Astrocyte (in vitro differentiated cells and primary cell): ENCODE results near the gene ACY1. TPM values are rescaled to one million over a fixed set of nuclear protein-coding genes. Genes with fewer than 3 reads are reported as not detected.

Experiments used
- DNase-seq: peaks from one replicate; pipeline ENCODE4 v3.0.0-alpha.2; 2010; ENCODE audit warnings: low read depth
- FAIRE-seq: peaks from 2 replicates; lab custom pipeline; 2011; peaks lifted over from hg19 to GRCh38; lab: Jason Lieb, UNC
- H2AFZ ChIP-seq: 2 replicates; pipeline ENCODE4 v1.6.0; 2012; ENCODE audit warnings: low read depth, low read length, inconsistent platforms
- H3K27ac ChIP-seq: 2 replicates; pipeline ENCODE4 v1.5.1; 2011; ENCODE audit warnings: low read depth, low read length, inconsistent platforms
- H3K27me3 ChIP-seq: 2 replicates; pipeline ENCODE4 v1.6.0; 2011; ENCODE audit warnings: low read length, inconsistent platforms; ENCODE audit not compliant: insufficient read depth
- H3K36me3 ChIP-seq: 2 replicates; pipeline ENCODE4 v1.5.1; 2011; ENCODE audit warnings: low read length, inconsistent platforms; ENCODE audit not compliant: insufficient read depth
- H3K4me1 ChIP-seq: 2 replicates; pipeline ENCODE4 v1.5.1; 2011; ENCODE audit warnings: low read length, inconsistent platforms; ENCODE audit not compliant: insufficient read depth
- H3K4me2 ChIP-seq: 2 replicates; pipeline ENCODE4 v1.6.0; 2012; ENCODE audit warnings: low read length, inconsistent platforms
- H3K4me3 ChIP-seq: 2 replicates; pipeline ENCODE4 v1.5.1; 2011; ENCODE audit warnings: low read depth, mild to moderate bottlenecking, low read length, inconsistent platforms; ENCODE audit not compliant: insufficient read depth
- H3K79me2 ChIP-seq: 2 replicates; pipeline ENCODE4 v1.6.0; 2012; ENCODE audit warnings: mild to moderate bottlenecking, low read length, inconsistent platforms; ENCODE audit not compliant: insufficient read depth
- H3K9ac ChIP-seq: 2 replicates; pipeline ENCODE4 v1.6.0; 2012; ENCODE audit warnings: mild to moderate bottlenecking, low read length, inconsistent platforms
- H3K9me3 ChIP-seq: 2 replicates; pipeline ENCODE4 v1.5.1; 2012; ENCODE audit warnings: low read depth, mild to moderate bottlenecking, low read length, inconsistent platforms; ENCODE audit not compliant: insufficient read depth
- H4K20me1 ChIP-seq: 2 replicates; pipeline ENCODE4 v1.6.0; 2012; ENCODE audit warnings: low read length, inconsistent platforms; ENCODE audit not compliant: insufficient read depth
- H3K27ac Mint-ChIP-seq: one replicate; pipeline ENCODE4 v1.8.0; 2021; ENCODE audit warnings: mild to moderate bottlenecking, mixed read lengths; ENCODE audit not compliant: unreplicated experiment
- H3K27me3 Mint-ChIP-seq: one replicate; pipeline ENCODE4 v1.8.0; 2021; ENCODE audit warnings: low read depth, mixed read lengths; ENCODE audit not compliant: unreplicated experiment
- H3K36me3 Mint-ChIP-seq: one replicate; pipeline ENCODE4 v1.8.0; 2021; ENCODE audit warnings: low read depth, mixed read lengths; ENCODE audit not compliant: unreplicated experiment
- H3K4me1 Mint-ChIP-seq: one replicate; pipeline ENCODE4 v1.8.0; 2021; ENCODE audit warnings: low read depth, mixed read lengths; ENCODE audit not compliant: unreplicated experiment
- H3K4me3 Mint-ChIP-seq: one replicate; pipeline ENCODE4 v1.8.0; 2021; ENCODE audit warnings: mild to moderate bottlenecking, moderate library complexity, mixed read lengths; ENCODE audit not compliant: unreplicated experiment
- H3K9me3 Mint-ChIP-seq: one replicate; pipeline ENCODE4 v1.8.0; 2021; ENCODE audit warnings: mild to moderate bottlenecking, mixed read lengths; ENCODE audit not compliant: unreplicated experiment
- CTCF ChIP-seq: IDR thresholded peaks from 2 replicates; pipeline ENCODE4 v1.5.1; 2011; ENCODE audit warnings: low read depth, mild to moderate bottlenecking, inconsistent platforms, low read length, moderate library complexity; ENCODE audit not compliant: insufficient read depth
- EZH2 ChIP-seq: IDR thresholded peaks from 2 replicates; pipeline ENCODE4 v1.6.1; 2012; ENCODE audit warnings: mild to moderate bottlenecking, low read length, inconsistent platforms; ENCODE audit not compliant: insufficient read depth
- total RNA-seq: library from RNA; stranded (reverse); gene quantifications from 2 replicates; pipeline ENCODE4 v1.2.1, GENCODE V29; 2021

Gene ACY1
- total RNA-seq, 1 donor from 2014 or later = 16.4 TPM

DNA sequence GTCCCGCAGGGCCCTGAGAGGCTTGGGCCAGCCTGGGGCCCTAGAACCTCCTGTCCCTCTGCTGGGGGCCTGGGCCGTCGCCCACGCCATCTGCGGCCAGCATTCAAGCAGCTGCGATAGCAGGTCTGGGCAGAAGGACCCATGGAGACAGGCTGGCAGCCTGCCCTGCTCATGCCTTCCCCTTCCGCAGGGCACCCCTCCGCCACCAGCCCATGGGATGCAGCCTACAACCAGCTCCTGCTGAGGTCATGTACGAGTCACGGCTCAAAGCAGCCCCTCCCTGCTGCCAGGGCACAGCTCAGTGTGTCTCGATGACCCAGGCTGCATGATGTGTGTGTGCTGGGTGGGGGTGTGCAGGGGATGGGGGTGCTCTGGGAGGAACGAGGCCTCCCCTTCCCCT lies 45.2 kb downstream of the ACY1 start:
- H2AFZ ChIP-seq = no peak overlapping the region
- Mint-ChIP-seq H3K9me3 (peaks cover 17% of the 10 kb centered on the region), H3K27ac (no peak overlapping the region), H3K4me1 (peaks cover 11% of the 10 kb centered on the region), H3K4me3 (no peak overlapping the region), H3K27me3 (peaks cover 8% of the 10 kb centered on the region), H3K36me3 (peaks cover 5% of the 10 kb centered on the region)
- DNase-seq (no peak), FAIRE-seq (no peak)
- H3K9me3 ChIP-seq = peaks cover 4% of the 10 kb centered on the region
- H3K4me1 ChIP-seq = no peaks in the 10 kb centered on the region
- no peak overlapping the region for H3K27ac ChIP-seq
- H3K4me3 ChIP-seq = no peak overlapping the region
- no peaks in the 10 kb centered on the region for H3K27me3 ChIP-seq
- TF ChIP-seq EZH2 = no peak
- TF ChIP-seq CTCF = no peak
- no peaks in the 10 kb centered on the region for H3K36me3 ChIP-seq
- H3K4me2 ChIP-seq = no peak overlapping the region
- H3K9ac ChIP-seq = no peak overlapping the region
- no peaks in the 10 kb centered on the region for H4K20me1 ChIP-seq
- no peaks in the 10 kb centered on the region for H3K79me2 ChIP-seq

DNA sequence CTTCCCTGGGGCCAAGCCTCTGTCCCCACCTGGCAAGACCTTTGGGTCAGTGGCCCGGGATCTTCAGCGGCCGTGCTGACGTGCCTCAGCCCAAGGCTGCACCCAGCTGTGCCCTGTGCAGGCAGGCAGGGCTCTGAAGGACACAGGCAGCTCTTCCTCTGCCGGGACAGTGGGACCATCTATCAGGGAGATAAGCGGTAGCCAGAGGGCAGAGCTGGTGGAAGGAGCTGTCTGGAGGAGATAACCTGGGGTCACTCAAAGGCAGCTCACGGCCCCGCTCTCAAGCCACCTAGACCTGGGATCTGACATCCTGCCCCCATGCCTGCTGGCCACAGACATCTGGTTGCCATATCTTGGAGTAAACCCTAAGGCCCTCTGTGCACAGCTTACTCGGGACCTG lies 45.7 kb downstream of the ACY1 start:
- Mint-ChIP-seq H3K27ac (no peak overlapping the region), H3K9me3 (peaks cover 17% of the 10 kb centered on the region), H3K4me1 (peaks cover 10% of the 10 kb centered on the region), H3K36me3 (peaks cover 5% of the 10 kb centered on the region), H3K4me3 (no peak overlapping the region), H3K27me3 (peaks cover 9% of the 10 kb centered on the region)
- DNase-seq (no peak), FAIRE-seq (no peak)
- Histone ChIP-seq H3K79me2 (no peaks in the 10 kb centered on the region), H3K4me3 (no peak overlapping the region), H3K4me1 (no peaks in the 10 kb centered on the region), H3K27ac (no peak overlapping the region), H3K4me2 (no peak overlapping the region), H3K36me3 (no peaks in the 10 kb centered on the region), H4K20me1 (no peaks in the 10 kb centered on the region), H2AFZ (no peak overlapping the region), H3K9me3 (peaks cover 4% of the 10 kb centered on the region), H3K9ac (no peak overlapping the region), H3K27me3 (no peaks in the 10 kb centered on the region)
- TF ChIP-seq CTCF = no peak
- no peak for TF ChIP-seq EZH2

DNA sequence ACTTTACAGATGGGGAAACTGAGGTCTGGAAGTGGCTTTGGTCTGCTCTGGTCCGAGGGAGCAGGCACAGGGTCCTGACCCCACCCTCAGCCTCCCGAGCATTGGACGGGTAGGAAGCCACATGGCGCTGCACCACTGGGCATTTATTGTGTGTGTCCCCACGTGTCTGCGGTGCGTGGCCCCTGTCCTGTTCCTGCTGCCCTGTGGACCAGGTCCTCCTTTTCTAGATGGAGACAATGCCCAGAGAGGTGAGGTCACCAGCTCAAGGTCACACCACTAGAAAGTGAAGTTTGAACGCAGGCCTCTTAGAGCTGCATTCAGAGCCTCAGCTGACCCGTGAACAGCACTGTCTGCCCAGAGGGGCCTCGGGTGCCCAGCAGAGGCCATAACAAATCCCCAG lies 46.2 kb downstream of the ACY1 start:
- no peak overlapping the region for H3K4me2 ChIP-seq
- DNase-seq (no peak), FAIRE-seq (no peak)
- Mint-ChIP-seq H3K4me3 (no peak overlapping the region), H3K27me3 (peaks cover 9% of the 10 kb centered on the region), H3K36me3 (peaks cover 5% of the 10 kb centered on the region), H3K27ac (no peak overlapping the region), H3K4me1 (peaks cover 6% of the 10 kb centered on the region), H3K9me3 (peaks cover 17% of the 10 kb centered on the region)
- no peak overlapping the region for H2AFZ ChIP-seq
- TF ChIP-seq EZH2 (no peak), CTCF (no peak)
- H3K79me2 ChIP-seq = no peaks in the 10 kb centered on the region
- no peaks in the 10 kb centered on the region for H3K4me1 ChIP-seq
- H3K27me3 ChIP-seq = no peaks in the 10 kb centered on the region
- peaks cover 4% of the 10 kb centered on the region for H3K9me3 ChIP-seq
- H3K4me3 ChIP-seq = no peak overlapping the region
- no peak overlapping the region for H3K27ac ChIP-seq
- no peaks in the 10 kb centered on the region for H4K20me1 ChIP-seq
- H3K9ac ChIP-seq = no peak overlapping the region
- H3K36me3 ChIP-seq = no peaks in the 10 kb centered on the region
